ENCODE results near the gene CHCHD10.

DNA sequence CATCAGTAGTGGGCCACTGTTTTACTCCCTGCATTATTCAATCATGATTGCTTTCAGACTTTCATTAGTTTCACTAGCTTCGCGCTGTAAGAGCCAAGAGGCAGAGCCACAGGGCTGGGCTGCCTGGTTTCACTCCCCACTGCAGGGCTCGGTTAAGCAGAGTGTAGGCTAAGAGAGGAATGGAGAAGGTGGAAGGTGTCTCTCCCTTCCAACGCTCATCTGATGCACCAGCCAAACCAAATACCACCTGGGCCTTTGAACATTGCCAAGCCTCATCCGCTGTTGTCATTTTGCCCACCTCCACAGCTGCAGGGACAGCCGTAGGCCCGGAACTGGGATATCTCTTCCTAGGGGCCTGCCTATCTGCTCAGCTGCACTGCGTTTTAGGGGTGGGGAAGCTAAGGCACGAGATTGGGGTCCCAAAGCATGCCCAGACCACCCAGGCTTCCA, 18.5 kb upstream of the CHCHD10 start:
- TF ChIP-seq, protein P1, sequence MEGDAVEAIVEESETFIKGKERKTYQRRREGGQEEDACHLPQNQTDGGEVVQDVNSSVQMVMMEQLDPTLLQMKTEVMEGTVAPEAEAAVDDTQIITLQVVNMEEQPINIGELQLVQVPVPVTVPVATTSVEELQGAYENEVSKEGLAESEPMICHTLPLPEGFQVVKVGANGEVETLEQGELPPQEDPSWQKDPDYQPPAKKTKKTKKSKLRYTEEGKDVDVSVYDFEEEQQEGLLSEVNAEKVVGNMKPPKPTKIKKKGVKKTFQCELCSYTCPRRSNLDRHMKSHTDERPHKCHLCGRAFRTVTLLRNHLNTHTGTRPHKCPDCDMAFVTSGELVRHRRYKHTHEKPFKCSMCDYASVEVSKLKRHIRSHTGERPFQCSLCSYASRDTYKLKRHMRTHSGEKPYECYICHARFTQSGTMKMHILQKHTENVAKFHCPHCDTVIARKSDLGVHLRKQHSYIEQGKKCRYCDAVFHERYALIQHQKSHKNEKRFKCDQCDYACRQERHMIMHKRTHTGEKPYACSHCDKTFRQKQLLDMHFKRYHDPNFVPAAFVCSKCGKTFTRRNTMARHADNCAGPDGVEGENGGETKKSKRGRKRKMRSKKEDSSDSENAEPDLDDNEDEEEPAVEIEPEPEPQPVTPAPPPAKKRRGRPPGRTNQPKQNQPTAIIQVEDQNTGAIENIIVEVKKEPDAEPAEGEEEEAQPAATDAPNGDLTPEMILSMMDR (IDR thresholded peaks at IDR 0.05; ENCODE audit: borderline replicate concordance, extremely low read depth, low read length, poor library complexity, severe bottlenecking) = no peak
- TF ChIP-seq EZH2 (IDR thresholded peaks at IDR 0.05; ENCODE audit: borderline replicate concordance, low read depth, low read length, severe bottlenecking) = no peak
